Panc1 (cell line): ENCODE results near the gene LRRC71. TPM values are rescaled to one million over a fixed set of nuclear protein-coding genes. Genes with fewer than 3 reads are reported as not detected.

Source experiments
- ATAC-seq: fragments of 200-7000 bp; cut with Tn5 transposase; 2 replicates; pipeline ENCODE4 v1.9.1; 2020; ENCODE audit warnings: mild to moderate bottlenecking, moderate library complexity
- BruUV-seq: library from RNA; stranded (reverse); fragments of 400-500 nt; replicated peaks from 2 replicates; lab custom pipeline; 2021; lab: Mats Ljungman, UMichigan
- CTCF ChIA-PET: fragments of 300-600 bp; sonication (Branson Sonifier 250); formaldehyde crosslinking; loops from one replicate; lab custom pipeline; 2022; ENCODE audit warnings: antibody characterized with exemption; lab: Charles Lee
- POLR2A ChIA-PET: fragments of 300-600 bp; sonication (Branson Sonifier 250); formaldehyde crosslinking; loops from one replicate; lab custom pipeline; 2022; ENCODE audit warnings: antibody characterized with exemption; lab: Charles Lee
- DNase-seq: peaks from one replicate; pipeline ENCODE4 v3.0.0-alpha.2; 2010; ENCODE audit warnings: low read depth, low spot score
- H3K27ac ChIP-seq: 2 replicates; pipeline ENCODE4 v1.5.1; 2011; ENCODE audit warnings: mild to moderate bottlenecking, low read length, inconsistent platforms
- H3K27me3 ChIP-seq: fragments of 200-500 bp; sonication (Bioruptor generic); 2 replicates; pipeline ENCODE4 v1.6.0; 2014; ENCODE audit warnings: low read length, inconsistent platforms; ENCODE audit not compliant: control insufficient read depth, insufficient read depth
- H3K36me3 ChIP-seq: fragments of 200-500 bp; sonication (Bioruptor generic); 2 replicates; pipeline ENCODE4 v1.5.1; 2014; ENCODE audit warnings: inconsistent platforms, mild to moderate bottlenecking, low read length, moderate library complexity; ENCODE audit not compliant: control insufficient read depth, insufficient read depth
- H3K4me1 ChIP-seq: 2 replicates; pipeline ENCODE4 v1.5.1; 2011; ENCODE audit warnings: inconsistent platforms, mild to moderate bottlenecking, low read length, moderate library complexity; ENCODE audit not compliant: control insufficient read depth, insufficient read depth
- H3K4me3 ChIP-seq, 2 experiments: 2 replicates each; pipeline ENCODE4 v1.5.1; 2011 to 2012; ENCODE audit warnings: low read depth in 2 of 2, low read length in 2 of 2, mild to moderate bottlenecking in 2 of 2, inconsistent platforms in 1 of 2, moderate library complexity in 1 of 2
- H3K9me3 ChIP-seq: fragments of 200-500 bp; sonication (Bioruptor generic); 2 replicates; pipeline ENCODE4 v1.5.1; 2014; ENCODE audit warnings: low read depth, mild to moderate bottlenecking, inconsistent platforms, low read length, moderate library complexity; ENCODE audit not compliant: control insufficient read depth, insufficient read depth
- CTCF ChIP-seq: fragments of 450-650 bp; IDR thresholded peaks from 2 replicates; pipeline ENCODE4 v1.5.1; 2017; ENCODE audit warnings: mild to moderate bottlenecking
- POLR2AphosphoS5 ChIP-seq: IDR thresholded peaks from 2 replicates; pipeline ENCODE4 v1.6.1; 2012; ENCODE audit warnings: mild to moderate bottlenecking, low read depth, low read length, moderate library complexity
- REST ChIP-seq, 2 experiments: IDR thresholded peaks; 2 replicates each; pipeline ENCODE4 v1.6.1; 2011 to 2012; ENCODE audit warnings: low read depth in 2 of 2, control low read depth in 1 of 2, low read length in 1 of 2, mild to moderate bottlenecking in 1 of 2, moderate library complexity in 1 of 2; ENCODE audit not compliant: insufficient read depth in 1 of 2
- SIN3A ChIP-seq: IDR thresholded peaks from 2 replicates; pipeline ENCODE4 v1.6.1; 2012; ENCODE audit warnings: low read depth, mild to moderate bottlenecking, low read length, moderate library complexity, borderline replicate concordance; ENCODE audit not compliant: insufficient read depth
- in situ Hi-C: cut with HindIII; loops from 2 replicates; pipeline ENCODE4 v1.10.0; 2016; ENCODE audit warnings: low sequenced_read_pairs, low pct_unique_long_range_greater_than_20kb
- intact Hi-C: fragments of 100-400 bp; cut with micrococcal nuclease; formaldehyde crosslinking; loops from one replicate; pipeline ENCODE4 v1.10.0; 2022; ENCODE audit not compliant: unreplicated experiment
- total RNA-seq: library from RNA; stranded (reverse); gene quantifications from one replicate; pipeline ENCODE4 v1.2.1, GENCODE V29; 2021; ENCODE audit not compliant: unreplicated experiment

The LRRC71 gene
- total RNA-seq, 1 experiment from 2014 or later: 0.77 TPM

- no peaks in the 10 kb centered on the region for H3K36me3 ChIP-seq
- intact Hi-C loops (loop anchor here (1.0 kb wide), 1 partner anchor 28 kb away; the partner anchor contains the start of gene LRRC71), in situ Hi-C loops (no loop called here)
- H3K9me3 ChIP-seq: no peaks in the 10 kb centered on the region
- POLR2A ChIA-PET: interaction anchor here (0.6 kb wide), 1 partner anchor 196 kb away, joined by 3 read pairs; no protein-coding TSS in a partner anchor
- peak overlapping the region; percentile 31 to 62 for H3K4me3 ChIP-seq
- no TSS peak for BruUV-seq
- TF ChIP-seq CTCF (peak; percentile 95), REST (IDR thresholded peaks at IDR 0.05; ENCODE audit: insufficient read depth in 1 of 2, low read depth in 2 of 2, low read length in 1 of 2) (no peak)
- H3K27me3 ChIP-seq: no peaks in the 10 kb centered on the region
- peak overlapping the region; percentile 56; the same call in 1 of the 2 replicates for H3K27ac ChIP-seq
- CTCF ChIA-PET: interaction anchor here (0.6 to 1.6 kb wide), 9 partner anchors 21 to 848 kb away, joined by 3 to 11 read pairs (median 5); partner anchors contain the start of genes LRRC71 and SH2D2A
- ATAC-seq: peak; percentile 83
- H3K4me1 ChIP-seq: peaks cover 42% of the 10 kb centered on the region
- DNase-seq: no peak
Observed at GRCh38 chr1:156892190-156893047, 28.0 kb upstream of the LRRC71 start.

- H3K36me3 ChIP-seq: no peaks in the 10 kb centered on the region
- CTCF ChIA-PET: interaction anchor here (0.6 to 1.6 kb wide), 7 partner anchors 20 to 847 kb away, joined by 3 to 8 read pairs (median 5); partner anchors contain the start of genes LRRC71 and SH2D2A
- in situ Hi-C loops: no loop called here
- no TSS peak for BruUV-seq
- TF ChIP-seq POLR2AphosphoS5 (no peak), CTCF (no peak), REST (IDR thresholded peaks at IDR 0.05; ENCODE audit: insufficient read depth in 1 of 2, low read depth in 2 of 2, low read length in 1 of 2) (0 out of 4 replicates have a peak, but pooled peaks of 1 of the 2 experiments have one; percentile 37), SIN3A (no peak)
- intact Hi-C loops: no loop called here
- no peaks in the 10 kb centered on the region for H3K9me3 ChIP-seq
- no peaks in the 10 kb centered on the region for H3K27me3 ChIP-seq
- peak within 1 kb of the TSS; percentile 91 for H3K27ac ChIP-seq
- DNase-seq: no peak
- POLR2A ChIA-PET: no interaction called here
- peak within 1 kb of the TSS; percentile 35 to 62 for H3K4me3 ChIP-seq
- no peak for ATAC-seq
- H3K4me1 ChIP-seq: peaks cover 48% of the 10 kb centered on the region
Observed at GRCh38 chr1:156893048-156893953, 27.1 kb upstream of the LRRC71 start, which contains the start of gene PEAR1. Gene PEAR1 (plus strand): TSS chr1:156893718. CDS start chr1:156903927, 10,209 bp downstream.
